ENCODE data around the gene WBP1L. TPM values are rescaled to one million over a fixed set of nuclear protein-coding genes. Genes with fewer than 3 reads are reported as not detected.

Gene WBP1L
- total RNA-seq, 2 donors from 2014 or later, result 32.3 to 42.7 TPM

- Histone ChIP-seq H3K27ac (peak overlapping the region; percentile 63), H3K4me3 (peak overlapping the region; percentile 78), H3K36me3 (no peaks in the 10 kb centered on the region), H3K9me3 (no peaks in the 10 kb centered on the region), H3K9ac (ENCODE audit: low read depth in 2 of 2, low read length in 2 of 2) (peak overlapping the region; percentile 84 to 90), H3K27me3 (no peaks in the 10 kb centered on the region), H3K4me1 (peaks cover 5% of the 10 kb centered on the region)
- intact Hi-C loops (cut with DNase I), result no loop called here
- DNase-seq, result no peak
- TF ChIP-seq, protein P1, sequence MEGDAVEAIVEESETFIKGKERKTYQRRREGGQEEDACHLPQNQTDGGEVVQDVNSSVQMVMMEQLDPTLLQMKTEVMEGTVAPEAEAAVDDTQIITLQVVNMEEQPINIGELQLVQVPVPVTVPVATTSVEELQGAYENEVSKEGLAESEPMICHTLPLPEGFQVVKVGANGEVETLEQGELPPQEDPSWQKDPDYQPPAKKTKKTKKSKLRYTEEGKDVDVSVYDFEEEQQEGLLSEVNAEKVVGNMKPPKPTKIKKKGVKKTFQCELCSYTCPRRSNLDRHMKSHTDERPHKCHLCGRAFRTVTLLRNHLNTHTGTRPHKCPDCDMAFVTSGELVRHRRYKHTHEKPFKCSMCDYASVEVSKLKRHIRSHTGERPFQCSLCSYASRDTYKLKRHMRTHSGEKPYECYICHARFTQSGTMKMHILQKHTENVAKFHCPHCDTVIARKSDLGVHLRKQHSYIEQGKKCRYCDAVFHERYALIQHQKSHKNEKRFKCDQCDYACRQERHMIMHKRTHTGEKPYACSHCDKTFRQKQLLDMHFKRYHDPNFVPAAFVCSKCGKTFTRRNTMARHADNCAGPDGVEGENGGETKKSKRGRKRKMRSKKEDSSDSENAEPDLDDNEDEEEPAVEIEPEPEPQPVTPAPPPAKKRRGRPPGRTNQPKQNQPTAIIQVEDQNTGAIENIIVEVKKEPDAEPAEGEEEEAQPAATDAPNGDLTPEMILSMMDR (IDR thresholded peaks at IDR 0.05), result no peak
Measured at GRCh38 chr10:102712843-102713538, 30.8 kb upstream of the WBP1L start.

GRCh38 chr10:102713539-102713813, 30.3 kb upstream of the WBP1L start:
- intact Hi-C loops (cut with DNase I), result no loop called here
- H3K4me1 ChIP-seq, result peaks cover 5% of the 10 kb centered on the region

DNA sequence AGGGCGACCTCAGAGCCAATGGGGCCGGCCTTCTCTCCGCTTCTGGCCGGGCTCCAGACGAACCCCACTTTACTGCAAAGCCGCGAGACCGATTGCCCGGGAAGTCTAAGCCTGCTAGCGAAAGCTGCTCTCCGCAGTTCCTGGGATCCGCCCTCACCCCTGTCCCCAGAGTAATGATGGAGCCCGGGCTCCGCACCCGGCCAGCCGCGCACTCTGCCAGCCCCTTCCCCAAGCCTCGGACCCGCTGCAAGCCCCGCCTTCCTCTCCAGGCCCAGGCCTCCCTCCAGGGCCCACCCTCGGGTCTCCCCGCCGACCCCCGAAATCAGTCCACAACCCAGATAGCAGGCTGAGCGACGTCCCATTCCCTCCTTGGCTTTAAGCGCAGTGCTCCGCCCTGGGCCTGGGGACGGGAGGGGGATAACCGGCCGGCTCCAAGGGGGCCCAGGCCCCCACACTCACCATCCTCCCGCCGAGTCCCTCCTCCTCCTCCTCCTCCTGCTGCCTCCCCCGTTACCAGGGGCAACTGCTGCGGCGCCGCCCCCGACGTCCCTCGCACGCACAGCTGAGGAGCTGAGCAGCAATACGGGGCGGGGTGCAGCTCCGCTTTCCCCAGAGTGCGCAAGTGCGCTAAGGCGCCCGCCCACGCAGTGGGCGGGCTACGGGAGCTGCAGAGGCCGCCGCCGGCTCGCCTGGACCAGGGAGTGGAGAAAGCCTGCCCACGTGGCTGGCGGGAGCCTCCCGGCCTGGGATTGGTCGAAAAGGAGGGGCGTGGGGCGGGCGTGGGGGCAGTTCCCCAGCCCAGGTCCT, 29.7 kb upstream of the WBP1L start, which contains the start of gene ARL3:
ARL3 (minus strand) TSS at position 584 of the 807 bp plus-strand sequence; CDS start at position 462, 122 bp downstream.
- peak; percentile 98 for DNase-seq
- intact Hi-C loops (cut with DNase I), result no loop called here

More at GRCh38 chr10:102713539-102713813, 30.3 kb upstream of the WBP1L start:
- peak overlapping the region; percentile 84 to 90 for H3K9ac ChIP-seq (ENCODE audit: low read depth in 2 of 2, low read length in 2 of 2)
- no peaks in the 10 kb centered on the region for H3K36me3 ChIP-seq
- peak overlapping the region; percentile 78 for H3K4me3 ChIP-seq
- H3K27me3 ChIP-seq, result no peaks in the 10 kb centered on the region
- no peak for DNase-seq
- TF ChIP-seq, protein P1 (IDR thresholded peaks at IDR 0.05), result no peak
- H3K9me3 ChIP-seq, result no peaks in the 10 kb centered on the region
- peak overlapping the region; percentile 63 for H3K27ac ChIP-seq

DNA sequence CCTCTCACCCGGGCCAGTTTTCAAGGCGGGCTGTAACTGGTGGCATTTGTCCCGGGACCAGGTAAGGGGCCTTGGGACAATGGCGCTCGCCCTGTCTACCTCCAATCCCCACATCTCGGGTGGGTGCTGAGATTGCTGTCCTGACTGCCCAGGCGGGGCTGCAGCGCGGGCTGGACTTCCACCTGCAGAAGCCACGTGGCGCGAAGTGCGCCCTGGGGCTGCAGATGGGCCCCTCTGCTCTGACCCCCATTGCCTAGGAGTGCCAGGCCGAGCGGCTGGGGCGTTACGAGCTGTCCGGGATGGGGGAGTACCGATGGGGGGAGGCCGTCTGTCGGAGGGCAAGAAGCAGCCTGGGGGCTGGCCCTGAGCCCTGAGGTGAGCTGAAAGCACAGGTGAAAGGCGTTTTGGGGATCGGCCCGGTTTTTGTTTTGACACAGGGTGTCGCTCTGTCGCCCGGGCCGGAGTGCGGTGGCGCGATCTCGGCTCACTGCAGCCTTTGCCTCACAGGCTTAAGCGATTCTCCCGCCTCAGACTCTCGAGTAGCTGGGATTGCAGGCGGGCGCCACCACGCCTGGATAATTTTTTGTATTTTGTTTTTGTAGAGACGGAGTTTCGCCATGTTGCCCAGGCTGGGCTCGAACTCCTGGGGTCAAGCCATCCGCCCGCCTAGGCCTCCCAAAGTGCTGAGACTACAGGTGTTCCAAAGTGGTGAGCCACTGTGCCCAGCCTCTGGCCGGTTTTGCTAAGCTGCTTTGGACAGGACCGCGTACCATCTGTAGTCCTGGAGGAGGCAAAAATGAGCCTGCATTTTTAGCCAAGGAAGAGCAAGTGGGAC, 28.9 kb upstream of the WBP1L start, which contains the start of gene SFXN2:
SFXN2 (plus strand) TSS at position 16 of the 835 bp plus-strand sequence. CDS start 12,001 bp downstream, outside the sequence.
- intact Hi-C loops (cut with DNase I), result no loop called here
- no peaks in the 10 kb centered on the region for H3K27me3 ChIP-seq

More for the DNA sequence above, 29.7 kb upstream of the WBP1L start, which contains the start of gene ARL3:
- Histone ChIP-seq H3K9me3 (no peaks in the 10 kb centered on the region), H3K9ac (ENCODE audit: low read depth in 2 of 2, low read length in 2 of 2) (peak within 1 kb of the TSS; percentile 84 to 90), H3K27ac (peak within 1 kb of the TSS; percentile 63), H3K4me1 (peaks cover 5% of the 10 kb centered on the region), H3K27me3 (no peaks in the 10 kb centered on the region), H3K36me3 (no peaks in the 10 kb centered on the region), H3K4me3 (peak within 1 kb of the TSS; percentile 78)
- TF ChIP-seq, protein P1 (IDR thresholded peaks at IDR 0.05), result peak; percentile 16

More for the DNA sequence above, 28.9 kb upstream of the WBP1L start, which contains the start of gene SFXN2:
- Histone ChIP-seq H3K9ac (ENCODE audit: low read depth in 2 of 2, low read length in 2 of 2) (peak within 1 kb of the TSS; percentile 84 to 90), H3K27ac (peak within 1 kb of the TSS; percentile 63), H3K36me3 (no peaks in the 10 kb centered on the region), H3K9me3 (no peaks in the 10 kb centered on the region), H3K4me3 (peak within 1 kb of the TSS; percentile 78), H3K4me1 (peaks cover 5% of the 10 kb centered on the region)
- peak; percentile 53 for DNase-seq
- TF ChIP-seq, protein P1 (IDR thresholded peaks at IDR 0.05), result no peak
